HG03558 (cell line): ENCODE results near the gene RAI14.
"Not testable (repeated sequence)": the region's sequence is repeated elsewhere in the genome, so short reads cannot be mapped to it uniquely, and the experiment has no call there.

Experiments
- ATAC-seq: cut with Tn5 transposase; IDR thresholded peaks from one replicate; pipeline ENCODE4 v1.9.1; 2021; ENCODE audit warnings: moderate number of reproducible peaks; ENCODE audit not compliant: unreplicated experiment; ENCODE audit errors: extremely low read depth

RAI14 gene

DNA sequence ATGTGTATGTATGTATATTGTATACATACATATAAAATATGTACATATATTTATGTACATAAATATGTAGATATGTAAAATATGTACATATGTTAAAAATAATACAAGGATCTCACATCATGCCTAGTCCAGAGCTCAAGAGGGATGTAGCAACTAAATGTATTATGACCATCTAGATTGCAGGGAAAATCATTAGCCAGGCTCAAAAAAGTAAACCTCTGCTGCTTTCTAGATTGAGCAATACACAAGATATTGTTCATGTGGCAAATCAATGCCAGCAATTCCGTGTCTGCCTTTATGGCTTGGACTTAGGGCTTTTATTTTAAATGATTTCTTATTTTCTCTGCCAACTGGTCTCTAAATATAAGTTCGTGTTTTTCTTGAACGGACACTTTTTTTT, 65.2 kb downstream of the RAI14 start:
- no peak for ATAC-seq

DNA sequence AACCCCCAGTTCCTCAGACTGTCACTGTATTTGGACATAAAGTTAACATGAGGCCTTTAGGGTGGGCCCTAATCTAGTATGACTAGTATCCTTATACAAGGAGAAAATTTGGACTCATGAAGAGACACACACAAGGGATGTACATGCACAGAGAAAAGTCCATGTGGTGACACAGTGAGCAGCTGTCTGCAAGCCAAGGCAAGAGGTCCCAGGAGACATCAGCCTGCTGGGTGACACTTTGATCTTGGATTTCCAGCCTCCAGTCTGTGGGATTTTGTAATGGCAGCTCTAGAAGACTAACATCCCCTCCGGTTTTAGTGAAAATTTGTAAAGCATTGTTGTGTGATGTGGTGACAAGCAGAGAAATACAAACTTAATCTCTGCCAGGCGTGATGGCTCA, 66.1 kb downstream of the RAI14 start:
- no peak for ATAC-seq

DNA sequence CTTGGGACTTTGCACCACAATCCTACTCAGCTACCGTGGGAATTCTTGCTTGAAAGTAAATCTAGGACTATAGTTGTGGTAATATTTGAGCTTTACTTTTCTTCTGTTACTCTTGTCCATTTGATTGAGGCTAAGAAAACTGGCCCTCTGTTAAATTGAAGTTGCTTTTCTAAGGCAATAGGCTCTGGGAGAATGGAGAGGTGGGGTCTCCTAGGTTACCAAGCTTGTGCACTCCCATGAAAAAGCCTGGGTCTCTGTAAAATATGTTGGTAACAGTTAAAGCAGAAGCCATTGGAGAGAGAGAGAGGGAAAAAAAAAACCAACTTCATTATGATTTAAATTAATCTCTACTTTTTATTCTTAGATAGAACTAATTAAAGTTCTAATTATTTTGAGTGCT, 68.6 kb downstream of the RAI14 start:
- no peak for ATAC-seq

DNA sequence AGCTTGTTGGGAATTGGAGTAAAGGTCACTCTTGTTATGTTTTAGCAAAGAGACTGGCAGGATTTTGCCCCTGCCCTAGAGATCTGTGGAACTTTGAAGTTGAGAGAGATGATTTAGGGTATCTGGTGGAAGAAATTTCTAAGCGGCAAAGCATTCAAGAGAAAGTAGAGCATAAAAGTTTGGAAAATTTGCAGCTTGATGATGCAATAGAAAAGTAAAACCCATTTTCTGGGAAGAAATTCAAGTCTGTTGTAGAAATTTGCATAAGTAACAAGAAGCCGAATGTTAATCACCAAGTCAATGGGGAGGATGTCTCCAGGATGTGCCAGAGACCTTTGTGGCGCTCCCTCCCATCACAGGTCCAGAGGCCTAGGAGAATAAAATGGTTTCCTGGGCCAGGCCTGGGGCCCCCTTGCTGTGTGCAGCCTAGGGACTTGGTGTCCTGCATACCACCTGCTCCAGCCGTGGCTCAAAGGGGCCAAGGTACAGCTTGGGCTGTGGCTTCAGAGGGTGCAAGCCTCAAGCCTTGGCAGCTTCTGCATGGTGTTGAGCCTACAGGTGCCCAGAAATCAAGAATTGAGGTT, 71.1 kb downstream of the RAI14 start:
- not testable (repeated sequence) for ATAC-seq

DNA sequence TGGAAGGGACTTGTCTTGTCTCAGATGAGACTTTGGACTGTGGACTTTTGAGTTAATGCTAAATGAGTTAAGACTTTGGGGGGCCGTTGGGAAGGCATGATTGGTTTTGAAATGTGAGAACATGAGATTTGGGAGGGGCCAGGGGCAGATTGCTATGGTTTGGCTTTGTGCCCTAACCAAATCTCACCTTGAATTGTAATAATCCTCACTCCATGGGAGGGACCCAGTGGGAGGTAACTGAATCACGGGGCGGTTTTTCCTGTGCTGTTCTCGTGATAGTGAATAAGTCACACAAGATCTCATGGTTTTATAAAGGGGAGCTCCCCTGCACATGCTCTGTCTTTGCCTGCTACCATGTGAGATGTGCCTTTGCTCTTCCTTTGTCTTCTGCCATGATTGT, 72.1 kb downstream of the RAI14 start:
- no peak for ATAC-seq

DNA sequence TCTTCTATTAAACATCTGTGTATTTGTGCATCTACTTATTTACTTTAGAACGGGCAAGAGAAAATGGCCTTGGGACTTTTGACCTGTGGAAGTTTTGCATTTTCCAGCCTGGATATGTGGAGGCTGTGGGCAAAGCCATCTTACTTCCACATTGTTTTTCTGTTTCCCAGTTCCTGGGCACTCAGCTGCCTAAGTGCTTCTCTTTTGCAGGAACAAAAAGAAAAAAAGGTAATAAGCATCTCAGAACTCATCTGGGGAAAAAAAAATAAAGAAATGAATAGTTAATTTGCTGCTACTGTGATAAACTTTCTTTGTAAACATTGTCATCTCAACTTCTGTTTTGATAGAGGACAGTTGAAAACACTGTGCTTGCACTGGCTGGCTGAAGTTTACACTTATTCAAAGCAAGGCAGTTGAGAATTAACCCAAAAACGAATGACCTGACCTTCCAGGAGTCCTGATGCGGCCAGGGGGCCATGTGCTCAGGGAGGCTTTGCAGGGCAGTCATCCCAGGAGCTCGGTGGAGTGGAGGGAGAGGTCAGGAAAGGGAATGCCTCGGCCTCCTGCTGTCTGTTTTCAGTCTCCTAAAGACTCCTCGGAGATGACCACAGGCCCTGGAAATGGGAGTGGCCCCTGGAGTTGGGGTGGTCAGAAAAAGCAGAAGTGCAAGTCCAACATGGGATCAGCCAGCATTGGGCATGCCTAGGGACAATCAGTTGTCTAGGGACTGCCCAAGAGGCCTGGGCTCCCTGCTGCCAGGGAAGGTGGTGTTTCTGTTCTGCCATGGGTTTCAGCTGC, 75.5 kb downstream of the RAI14 start:
- ATAC-seq: no peak

DNA sequence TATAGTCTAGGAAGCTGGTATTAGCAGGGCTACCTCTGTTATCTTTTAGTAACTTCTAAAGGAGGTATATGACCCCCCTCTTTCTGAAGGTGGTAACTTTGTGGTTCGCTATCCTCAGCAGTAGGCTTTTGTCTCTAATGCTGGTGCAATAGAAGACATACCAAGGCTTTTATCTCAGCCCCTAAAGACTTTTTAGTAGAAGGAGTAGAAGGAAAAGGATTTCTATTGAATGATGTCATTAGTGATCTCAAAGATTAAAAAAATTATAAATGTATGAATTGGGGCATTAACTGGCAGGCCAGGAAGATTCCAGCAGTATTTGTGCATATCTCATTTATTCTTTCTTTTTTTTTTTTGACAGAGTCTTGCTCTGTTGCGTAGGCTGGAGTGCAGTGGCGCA, 78.2 kb downstream of the RAI14 start:
- ATAC-seq: no peak

DNA sequence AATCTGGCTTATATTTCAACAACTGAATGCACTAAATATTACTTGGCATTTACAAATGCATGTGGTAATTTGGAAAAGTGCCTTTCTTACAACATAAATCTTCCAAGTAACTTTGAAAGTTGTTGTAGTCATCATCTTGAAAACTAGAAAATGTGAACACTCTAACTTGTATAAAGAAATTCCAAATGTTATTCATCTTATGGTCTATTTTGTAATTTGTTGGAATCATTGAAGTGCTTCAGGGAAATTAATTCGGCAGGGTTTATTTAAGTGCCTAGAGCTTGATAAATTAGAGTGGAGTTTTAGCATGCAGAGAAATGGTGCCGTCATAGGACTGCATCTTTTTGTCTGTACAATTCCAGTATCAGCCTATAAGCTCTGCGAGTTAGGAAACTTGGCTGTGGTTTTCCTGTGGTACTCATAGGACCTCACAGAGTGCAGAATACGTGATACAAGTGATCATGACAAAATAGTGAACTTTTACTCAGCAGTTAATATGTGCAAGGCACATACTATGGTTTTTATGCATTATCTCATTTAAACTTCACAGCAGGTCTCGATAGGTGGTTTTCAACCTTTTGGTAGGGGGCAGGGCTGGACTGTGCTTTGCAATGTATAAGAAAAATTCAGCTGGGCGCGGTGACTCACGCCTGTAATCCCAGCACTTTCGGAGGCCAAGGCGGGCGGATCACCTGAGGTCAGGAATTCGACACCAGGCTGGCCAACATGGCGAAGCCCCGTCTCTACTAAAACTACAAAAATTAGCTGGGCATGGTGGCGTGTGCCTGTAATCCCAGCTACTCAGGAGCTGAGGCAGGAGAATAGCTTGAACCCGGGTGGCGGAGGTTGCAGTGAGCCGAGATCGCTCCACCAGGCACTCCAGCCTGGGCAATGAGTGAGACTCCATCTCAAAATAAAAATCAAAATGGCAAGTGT, 79.6 kb downstream of the RAI14 start:
- ATAC-seq: no peak

DNA sequence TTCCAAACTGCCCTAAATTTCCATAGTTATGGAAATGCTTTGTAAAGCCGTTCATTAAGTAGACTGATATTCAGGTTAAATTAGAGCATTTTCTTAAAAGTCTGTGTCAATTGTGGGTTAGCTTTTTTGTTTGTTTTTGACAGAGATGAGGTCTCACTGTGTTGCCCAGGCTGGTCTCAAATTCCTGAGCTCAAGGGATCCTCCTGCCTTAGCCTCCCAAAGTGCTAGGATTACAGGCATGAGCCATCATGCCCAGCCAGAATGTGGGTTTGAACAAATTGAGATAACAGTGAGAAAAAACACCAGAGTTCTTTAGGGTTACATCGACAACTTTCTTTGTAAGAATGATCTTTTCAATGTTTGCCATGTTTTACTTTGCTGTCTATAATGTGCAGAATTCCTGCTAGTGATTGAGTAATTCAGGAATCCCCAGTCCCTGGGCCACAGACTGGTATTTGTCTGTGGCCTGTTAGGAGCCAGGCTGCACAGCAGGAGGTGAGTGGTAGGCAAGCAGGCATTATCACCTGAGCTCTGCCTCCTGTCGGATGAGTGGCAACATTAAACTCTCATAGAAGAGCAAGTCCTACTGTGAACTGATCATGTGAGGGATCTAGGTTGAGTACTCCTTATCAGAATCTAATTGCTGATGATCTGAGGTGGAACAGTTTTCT, 80.5 kb downstream of the RAI14 start:
- no peak for ATAC-seq

DNA sequence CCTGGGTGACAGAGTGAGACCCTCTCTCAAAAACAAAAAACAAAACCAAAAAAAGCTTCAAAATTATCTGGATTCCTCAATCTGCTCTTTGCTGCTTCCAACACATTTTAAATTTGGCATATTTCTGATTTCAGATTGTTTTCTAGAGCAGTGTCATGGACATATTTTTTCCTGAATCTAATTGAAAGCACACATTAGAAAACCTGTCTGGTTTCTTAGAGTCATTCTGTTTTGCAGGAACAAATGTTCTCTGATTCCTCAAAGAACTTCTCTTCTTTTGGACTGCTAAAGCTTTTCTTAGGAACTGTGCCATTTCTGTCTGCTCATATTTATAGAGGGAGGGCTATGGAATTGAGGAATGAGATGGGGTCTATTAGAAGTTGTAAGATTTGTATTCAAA, 81.6 kb downstream of the RAI14 start:
- no peak for ATAC-seq

DNA sequence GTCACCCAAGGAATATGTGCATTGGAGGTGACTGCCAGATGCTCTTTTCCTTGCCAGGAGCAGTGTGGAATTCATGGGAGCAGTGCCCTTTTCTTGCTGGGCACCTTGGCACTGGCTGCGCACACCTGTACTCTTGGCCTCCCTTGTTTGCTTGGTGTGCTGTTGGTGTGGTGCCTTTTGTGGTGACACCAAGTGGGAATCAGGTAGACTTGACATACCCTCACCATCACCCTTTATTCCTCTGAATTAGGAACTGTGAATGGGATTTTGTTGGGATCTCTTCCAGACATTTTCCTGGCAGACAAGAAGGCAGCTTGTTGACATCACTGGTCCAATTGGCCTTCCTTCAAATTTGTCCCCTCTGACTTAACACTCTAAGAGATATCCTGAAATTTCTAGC, 82.3 kb downstream of the RAI14 start:
- no peak for ATAC-seq

DNA sequence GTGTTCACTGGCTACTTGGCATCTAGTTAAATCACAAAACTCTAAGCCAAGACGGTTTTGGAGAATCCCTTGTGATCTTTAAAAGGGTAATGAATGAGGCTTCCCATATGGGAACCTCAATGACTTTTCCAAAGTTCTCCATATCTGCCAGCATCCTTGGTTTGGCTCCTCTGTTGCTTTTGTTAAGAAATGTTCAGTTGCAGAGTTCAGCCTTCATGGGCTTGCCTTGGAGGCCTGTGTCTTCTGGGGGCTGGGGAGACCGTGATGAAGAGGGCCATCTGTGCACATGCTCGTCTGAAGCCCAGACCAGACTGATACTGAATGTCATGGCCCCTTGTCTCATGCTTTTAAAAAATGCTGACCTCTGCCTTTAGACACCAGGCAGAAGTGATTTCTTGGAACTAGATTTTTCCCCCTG, 84.3 kb downstream of the RAI14 start:
- ATAC-seq: no peak

DNA sequence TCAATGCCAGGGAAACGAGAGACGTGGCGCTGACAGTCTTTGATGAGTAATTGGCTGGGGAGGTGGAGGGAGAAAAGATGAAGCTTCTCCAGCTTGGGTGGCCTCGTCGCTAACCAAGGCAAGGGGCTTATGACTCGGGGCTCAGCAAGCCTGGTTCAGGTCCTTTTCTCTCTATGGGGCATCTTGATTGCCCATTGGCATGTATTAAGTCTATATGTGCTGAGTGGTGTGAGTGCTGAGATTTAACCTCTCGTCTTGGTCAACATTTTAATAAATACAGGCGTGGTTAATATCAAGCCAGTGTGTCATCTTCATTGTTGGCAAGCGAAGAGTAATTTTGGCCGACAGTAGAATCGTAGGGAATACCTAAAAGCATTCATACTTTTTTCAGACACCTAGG, 85.9 kb downstream of the RAI14 start:
- ATAC-seq: no peak

DNA sequence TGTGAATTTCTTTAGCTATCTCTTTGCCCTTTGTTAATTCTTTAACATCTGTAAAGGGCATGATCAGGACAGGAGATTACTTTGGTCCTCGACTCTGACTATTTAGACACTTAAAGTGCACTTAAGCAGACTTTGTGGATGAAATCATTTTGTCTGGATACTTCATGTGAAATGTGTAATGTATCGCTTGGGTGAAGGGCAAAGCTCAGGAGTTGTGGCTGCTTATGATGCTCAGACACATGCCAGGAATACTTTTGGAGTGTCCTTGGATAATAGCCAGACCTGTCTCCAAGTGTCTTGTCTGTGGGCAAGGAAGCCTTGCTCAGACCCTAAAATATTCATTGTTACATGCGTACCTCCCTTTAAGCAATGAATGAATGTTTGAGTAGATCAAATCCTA, 87.8 kb downstream of the RAI14 start:
- no peak for ATAC-seq

DNA sequence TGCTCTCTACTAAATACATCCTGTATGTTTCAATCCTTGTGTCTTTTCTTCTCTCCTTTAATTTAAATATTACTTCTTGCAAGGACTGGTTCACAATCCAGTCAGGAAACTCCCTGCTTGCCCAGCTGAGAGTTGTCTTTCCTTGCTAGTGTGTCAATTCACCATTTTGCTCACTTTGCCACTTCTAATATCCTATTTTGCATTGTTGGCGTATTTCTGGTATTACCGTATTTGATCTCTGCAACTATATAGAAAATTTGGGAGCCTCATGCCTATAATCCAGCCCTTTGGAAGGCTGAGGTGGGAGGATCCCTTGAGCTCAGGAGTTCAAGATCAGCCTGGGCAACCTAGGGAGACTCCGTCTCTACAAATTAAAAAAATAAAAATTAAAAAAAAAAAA, 92.3 kb downstream of the RAI14 start:
- no peak for ATAC-seq

DNA sequence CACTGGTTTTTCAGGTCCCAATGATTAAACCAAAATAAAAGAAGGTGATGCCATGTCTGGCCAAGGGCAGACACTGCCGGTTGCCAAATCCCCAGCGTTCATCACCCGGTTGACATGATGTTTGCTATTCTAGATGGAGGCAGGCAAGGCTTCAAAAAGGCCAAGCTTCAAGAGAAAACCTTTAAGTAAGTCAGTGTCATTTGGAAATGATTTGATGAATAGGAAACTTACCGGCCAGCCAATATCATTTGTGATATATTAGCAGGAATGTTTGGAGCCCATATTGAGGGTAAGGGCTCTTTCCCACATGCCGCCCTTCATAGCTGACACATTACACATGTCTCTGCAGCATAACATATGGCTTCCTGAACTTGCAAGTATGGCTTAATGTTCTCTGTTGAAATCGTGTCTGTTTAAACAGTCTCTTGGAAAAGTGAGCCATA, 93.3 kb downstream of the RAI14 start:
- ATAC-seq: no peak

DNA sequence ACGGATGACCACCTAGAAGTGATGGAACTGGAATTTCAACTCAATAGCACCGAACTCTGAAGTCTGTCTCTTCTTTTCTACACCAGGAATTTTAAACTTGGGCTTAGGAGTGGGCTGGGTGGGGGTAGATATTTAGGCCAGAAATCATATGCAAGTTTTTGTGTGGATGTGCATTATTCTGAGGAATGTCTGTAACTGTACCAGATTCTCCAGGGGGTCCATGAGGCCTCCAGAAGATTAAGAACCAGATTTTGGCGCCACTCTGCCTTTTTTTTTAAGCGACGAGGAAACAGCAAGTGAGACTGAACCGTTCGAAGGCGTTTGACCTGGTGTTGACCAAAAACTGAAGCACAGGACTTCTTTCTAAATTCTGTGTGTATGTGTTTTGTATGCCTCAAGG, 94.1 kb downstream of the RAI14 start:
- no peak for ATAC-seq

DNA sequence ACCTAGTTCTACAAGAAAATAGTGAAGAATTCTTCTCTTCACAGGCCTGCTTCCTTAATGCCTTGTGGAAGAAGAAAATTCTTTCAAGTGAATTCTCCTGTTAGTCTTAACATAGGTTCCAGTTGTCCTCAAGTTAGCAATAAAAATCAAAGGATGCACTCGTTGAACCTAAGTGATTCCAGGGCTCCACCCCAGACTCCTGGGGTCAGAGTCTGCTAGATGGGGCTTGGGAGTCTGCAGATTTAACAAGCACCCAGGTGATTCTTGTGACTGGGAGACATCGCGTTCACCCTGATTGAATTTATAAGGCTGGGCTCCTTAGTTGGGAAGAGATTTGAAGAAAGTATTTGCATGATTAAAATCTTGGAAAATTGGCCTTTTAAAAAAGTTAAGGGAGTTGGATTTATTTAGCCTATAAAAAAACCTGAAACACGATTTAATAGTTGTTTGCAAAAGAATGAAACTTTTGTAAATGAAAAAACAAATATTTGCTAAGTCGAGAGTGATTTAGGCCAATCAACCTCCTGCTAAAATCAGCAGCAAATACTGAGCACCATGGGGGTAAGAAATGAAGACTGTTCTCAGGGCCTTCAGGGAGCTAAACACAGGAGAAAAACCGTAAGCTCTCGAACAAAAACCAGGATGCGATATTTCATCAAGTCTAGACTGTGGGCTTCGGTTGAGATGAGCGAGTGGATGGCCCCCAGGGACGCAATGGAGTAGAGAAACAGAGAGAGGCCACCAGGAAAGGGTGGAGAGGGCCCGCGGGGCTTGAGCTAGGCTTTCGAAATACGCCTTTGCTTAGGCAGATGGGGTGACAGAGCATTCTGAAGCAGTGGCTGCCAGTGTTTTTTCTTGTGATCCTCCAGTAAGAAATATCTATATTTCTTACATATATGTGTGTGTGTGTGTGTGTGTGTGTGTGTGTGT, 95.9 kb downstream of the RAI14 start:
- no peak for ATAC-seq

DNA sequence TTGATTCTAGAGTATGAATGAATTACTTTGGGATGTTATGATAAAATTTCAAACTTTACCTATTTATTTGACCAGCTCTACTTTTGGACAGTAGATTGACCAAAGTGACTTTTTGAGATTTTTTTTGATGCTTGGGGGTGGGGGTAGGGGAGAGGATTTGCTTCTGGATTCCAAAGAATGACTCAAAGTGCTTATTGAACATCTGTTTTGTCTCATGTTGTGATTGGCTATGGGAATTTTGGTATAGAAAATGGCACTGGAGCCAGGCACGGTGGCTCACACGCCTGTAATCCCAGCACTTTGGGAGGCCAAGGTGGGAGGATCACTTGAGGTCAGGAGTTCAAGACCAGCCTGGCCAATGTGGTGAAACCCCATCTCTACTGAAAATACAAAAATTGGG, 97.1 kb downstream of the RAI14 start:
- ATAC-seq: not testable (repeated sequence)
